ENCODE results near the gene MYO9A.

The MYO9A gene

DNA sequence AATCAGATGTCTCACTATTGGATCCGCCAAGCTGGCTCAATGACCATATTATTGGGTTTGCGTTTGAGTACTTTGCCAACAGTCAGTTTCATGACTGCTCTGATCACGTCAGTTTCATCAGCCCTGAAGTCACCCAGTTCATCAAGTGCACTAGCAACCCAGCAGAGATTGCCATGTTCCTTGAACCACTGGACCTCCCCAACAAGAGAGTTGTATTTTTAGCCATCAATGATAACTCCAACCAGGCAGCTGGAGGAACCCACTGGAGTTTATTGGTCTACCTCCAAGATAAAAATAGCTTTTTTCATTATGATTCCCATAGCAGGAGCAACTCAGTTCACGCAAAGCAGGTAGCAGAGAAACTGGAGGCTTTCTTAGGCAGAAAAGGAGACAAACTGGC lies 21.7 kb upstream of the MYO9A start:
- TF ChIP-seq, protein P1, sequence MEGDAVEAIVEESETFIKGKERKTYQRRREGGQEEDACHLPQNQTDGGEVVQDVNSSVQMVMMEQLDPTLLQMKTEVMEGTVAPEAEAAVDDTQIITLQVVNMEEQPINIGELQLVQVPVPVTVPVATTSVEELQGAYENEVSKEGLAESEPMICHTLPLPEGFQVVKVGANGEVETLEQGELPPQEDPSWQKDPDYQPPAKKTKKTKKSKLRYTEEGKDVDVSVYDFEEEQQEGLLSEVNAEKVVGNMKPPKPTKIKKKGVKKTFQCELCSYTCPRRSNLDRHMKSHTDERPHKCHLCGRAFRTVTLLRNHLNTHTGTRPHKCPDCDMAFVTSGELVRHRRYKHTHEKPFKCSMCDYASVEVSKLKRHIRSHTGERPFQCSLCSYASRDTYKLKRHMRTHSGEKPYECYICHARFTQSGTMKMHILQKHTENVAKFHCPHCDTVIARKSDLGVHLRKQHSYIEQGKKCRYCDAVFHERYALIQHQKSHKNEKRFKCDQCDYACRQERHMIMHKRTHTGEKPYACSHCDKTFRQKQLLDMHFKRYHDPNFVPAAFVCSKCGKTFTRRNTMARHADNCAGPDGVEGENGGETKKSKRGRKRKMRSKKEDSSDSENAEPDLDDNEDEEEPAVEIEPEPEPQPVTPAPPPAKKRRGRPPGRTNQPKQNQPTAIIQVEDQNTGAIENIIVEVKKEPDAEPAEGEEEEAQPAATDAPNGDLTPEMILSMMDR (IDR thresholded peaks at IDR 0.05; ENCODE audit: control insufficient read depth, insufficient read depth, low read depth, low read length, missing control alignments) = no peak
- H3K4me3 ChIP-seq (ENCODE audit: control insufficient read depth, low read depth, low read length) = no peak overlapping the region
- DNase-seq (ENCODE audit: low read depth) = no peak

DNA sequence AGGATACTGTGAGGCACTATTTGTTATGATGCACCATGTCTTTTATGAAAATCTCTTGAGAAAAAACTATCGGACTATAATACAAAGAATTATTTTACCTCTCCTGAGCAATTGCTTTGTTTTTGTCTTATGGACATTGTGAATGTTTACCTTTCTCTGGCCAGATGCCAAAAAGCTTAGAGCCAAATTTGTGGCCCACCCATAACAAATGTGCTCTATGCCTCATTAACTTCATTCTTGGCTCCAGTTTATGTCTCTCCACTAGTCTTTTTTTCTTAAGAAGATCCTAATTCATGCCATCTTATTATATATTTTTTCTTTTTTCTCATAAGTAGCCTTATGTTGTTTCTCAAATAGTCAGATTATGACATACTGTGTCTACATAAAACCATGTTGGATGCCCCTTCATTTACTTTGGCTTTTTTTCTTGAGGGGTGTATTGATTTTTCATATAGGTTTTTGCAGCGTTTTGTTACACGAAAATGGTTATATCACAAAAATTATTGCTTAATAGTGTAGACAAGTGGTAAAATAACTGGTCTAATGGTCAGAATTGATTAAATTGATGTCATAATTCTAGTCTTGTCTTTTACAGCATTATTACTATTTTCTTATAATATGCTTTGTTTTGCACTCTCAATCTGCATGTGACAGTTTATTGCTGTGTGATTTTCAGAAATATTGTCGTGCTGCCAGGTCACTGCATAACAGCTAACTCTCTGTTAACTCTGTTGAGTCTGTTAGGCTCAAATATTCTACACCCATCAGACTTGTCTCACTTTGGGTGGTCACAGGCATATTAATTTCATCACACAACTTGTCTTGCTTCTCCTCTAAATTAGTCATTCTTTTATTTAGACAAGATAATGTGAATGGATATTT lies 18.5 kb upstream of the MYO9A start:
- H3K4me3 ChIP-seq (ENCODE audit: control insufficient read depth, low read depth, low read length) = no peak overlapping the region
- TF ChIP-seq, protein P1 (IDR thresholded peaks at IDR 0.05; ENCODE audit: control insufficient read depth, insufficient read depth, low read depth, low read length, missing control alignments) = no peak
- DNase-seq (ENCODE audit: low read depth) = no peak

- no peak overlapping the region for H3K4me3 ChIP-seq (ENCODE audit: control insufficient read depth, low read depth, low read length)
- no peak for DNase-seq (ENCODE audit: low read depth)
- TF ChIP-seq, protein P1 (IDR thresholded peaks at IDR 0.05; ENCODE audit: control insufficient read depth, insufficient read depth, low read depth, low read length, missing control alignments) = no peak
Observed at GRCh38 chr15:72135719-72136118, 17.8 kb upstream of the MYO9A start.

DNA sequence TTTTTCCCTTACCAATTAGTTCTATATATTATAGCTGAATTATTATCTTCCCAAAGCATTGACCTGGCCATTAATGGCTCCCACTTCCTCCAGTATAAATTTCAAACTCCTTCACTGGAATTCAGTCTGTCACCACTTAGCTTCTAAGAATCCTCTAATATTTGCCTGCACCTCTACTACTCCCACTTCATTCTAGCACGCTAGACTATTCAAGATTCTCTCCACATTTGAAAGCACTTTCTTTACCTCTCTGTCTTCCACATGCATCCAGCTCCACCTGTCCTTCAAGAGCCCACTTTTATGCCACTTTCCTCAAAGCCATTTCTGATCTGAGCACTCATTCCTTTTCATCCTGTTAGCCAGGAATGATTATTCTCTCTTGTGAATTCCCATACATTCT lies 15.3 kb upstream of the MYO9A start:
- no peak overlapping the region for H3K4me3 ChIP-seq (ENCODE audit: control insufficient read depth, low read depth, low read length)
- TF ChIP-seq, protein P1 (IDR thresholded peaks at IDR 0.05; ENCODE audit: control insufficient read depth, insufficient read depth, low read depth, low read length, missing control alignments) = no peak
- DNase-seq (ENCODE audit: low read depth) = no peak

DNA sequence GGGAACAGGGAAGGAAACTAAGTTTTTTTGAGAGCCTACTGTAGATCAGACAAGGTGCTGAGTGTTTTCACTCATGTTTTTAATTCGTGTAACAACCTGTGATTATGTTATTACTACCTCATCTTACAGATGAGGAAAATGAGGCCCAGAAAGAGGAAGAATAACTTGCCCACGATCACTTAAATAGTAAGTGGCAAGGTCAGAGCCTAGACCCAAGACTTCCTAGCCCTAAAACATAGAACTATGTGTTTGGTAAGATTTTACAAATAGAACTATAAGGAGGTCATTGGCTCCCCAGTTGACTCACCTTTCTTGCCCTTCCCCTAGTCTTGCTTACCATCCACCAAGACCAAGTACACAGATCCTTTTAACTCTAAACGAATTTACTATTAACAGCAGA lies 14.0 kb upstream of the MYO9A start:
- TF ChIP-seq, protein P1 (IDR thresholded peaks at IDR 0.05; ENCODE audit: control insufficient read depth, insufficient read depth, low read depth, low read length, missing control alignments) = no peak
- no peak overlapping the region for H3K4me3 ChIP-seq (ENCODE audit: control insufficient read depth, low read depth, low read length)
- DNase-seq (ENCODE audit: low read depth) = no peak

DNA sequence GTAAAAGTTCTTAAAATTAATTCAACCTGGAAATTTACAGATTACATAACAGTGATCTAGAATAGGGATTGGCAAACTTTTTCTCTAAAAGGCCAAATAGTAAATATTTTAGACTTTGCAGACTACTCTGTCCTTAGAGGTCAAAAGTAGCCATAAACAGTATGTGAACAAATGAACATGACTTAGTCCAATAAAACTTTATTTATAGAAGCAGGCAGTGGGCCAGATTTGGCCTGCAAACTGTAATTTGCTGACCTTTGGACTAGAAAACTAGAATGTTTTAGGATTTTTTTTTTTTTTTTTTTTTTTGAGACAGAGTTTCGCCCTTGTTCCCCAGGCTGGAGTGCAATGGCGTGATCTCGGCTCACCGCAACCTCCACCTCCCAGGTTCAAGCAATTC lies 12.3 kb upstream of the MYO9A start:
- H3K4me3 ChIP-seq (ENCODE audit: control insufficient read depth, low read depth, low read length) = no peak overlapping the region
- no peak for DNase-seq (ENCODE audit: low read depth)
- TF ChIP-seq, protein P1 (IDR thresholded peaks at IDR 0.05; ENCODE audit: control insufficient read depth, insufficient read depth, low read depth, low read length, missing control alignments) = no peak
